Choroid plexus epithelial cell (primary cell): Measurements from ENCODE around the gene ESAM.

ENCODE experiments used
- DNase-seq: peaks from one replicate; pipeline ENCODE4 v3.0.0-alpha.2; 2010; ENCODE audit warnings: low read depth
- H3K4me3 ChIP-seq: 2 replicates; pipeline ENCODE4 v1.5.1; 2011; ENCODE audit warnings: low read depth, mild to moderate bottlenecking, control low read depth, low read length, moderate library complexity
- CTCF ChIP-seq: conservative IDR thresholded peaks from 2 replicates; pipeline ENCODE4 v1.5.1; 2011; ENCODE audit warnings: low read depth, mild to moderate bottlenecking, control low read depth, inconsistent platforms, low read length, moderate library complexity

Gene ESAM

GRCh38 chr11:124801014-124801413 lies 38.9 kb upstream of the ESAM start:
- peak overlapping the region; percentile 86 for H3K4me3 ChIP-seq
- peak; percentile 65 for DNase-seq

GRCh38 chr11:124800226-124800929 lies 38.3 kb upstream of the ESAM start, which contains the start of gene MSANTD2:
TSS of gene MSANTD2 (minus strand) at chr11:124800406. CDS start at chr11:124800380, 26 bp downstream.
- peak; percentile 4 for TF ChIP-seq CTCF
- H3K4me3 ChIP-seq: peak within 1 kb of the TSS; percentile 86
- peak; percentile 80 for DNase-seq

More at GRCh38 chr11:124801014-124801413, 38.9 kb upstream of the ESAM start:
- no peak for TF ChIP-seq CTCF

GRCh38 chr11:124799348-124800225 lies 37.5 kb upstream of the ESAM start:
- peak; percentile 30 for DNase-seq
- peak overlapping the region; percentile 86 for H3K4me3 ChIP-seq

GRCh38 chr11:124798991-124799347 lies 36.9 kb upstream of the ESAM start:
- TF ChIP-seq CTCF: no peak
- H3K4me3 ChIP-seq: peak overlapping the region; percentile 86
- DNase-seq: peak; percentile 39

More at GRCh38 chr11:124799348-124800225, 37.5 kb upstream of the ESAM start:
- TF ChIP-seq CTCF: no peak

- H3K4me3 ChIP-seq: no peak overlapping the region
- no peak for TF ChIP-seq CTCF
- no peak for DNase-seq
Observed at GRCh38 chr11:124796312-124796711, 34.2 kb upstream of the ESAM start.

- H3K4me3 ChIP-seq: no peak overlapping the region
- peak; percentile 71 for DNase-seq
- TF ChIP-seq CTCF: peak; percentile 74
Observed at GRCh38 chr11:124793466-124794278, 31.6 kb upstream of the ESAM start.
